Cardiac fibroblast (primary cell): ENCODE measurements around the gene SAG.

ENCODE experiments used
- DNase-seq, 2 donors: peaks; one replicate each; pipeline versions ENCODE4 v3.0.0 to v3.0.0-alpha.2; 2010; ENCODE audit warnings: low read depth in 2 of 2
- H3K4me3 ChIP-seq, 2 donors: replicated peaks in 1 of 2; 1 replicate in 1 of 2; 2 replicates in 1 of 2; pipeline ENCODE4 v1.5.1; 2011; ENCODE audit warnings: low read depth in 2 of 2, low read length in 2 of 2, mild to moderate bottlenecking in 2 of 2, moderate library complexity in 1 of 2
- CTCF ChIP-seq: IDR thresholded peaks from one replicate; pipeline ENCODE4 v1.5.1; 2011; ENCODE audit warnings: low read depth, mild to moderate bottlenecking, low read length, inconsistent platforms

The SAG gene

GRCh38 chr2:233385489-233386044, 78.0 kb downstream of the SAG start:
- H3K4me3 ChIP-seq = no peak overlapping the region
- peak in 1 of 2 donors; percentile 42 for DNase-seq
- no peak for TF ChIP-seq CTCF

- no peak overlapping the region for H3K4me3 ChIP-seq
- peak; percentile 51 to 80 for DNase-seq
- TF ChIP-seq CTCF = no peak
Observed at GRCh38 chr2:233386382-233387041, 78.9 kb downstream of the SAG start.

DNA sequence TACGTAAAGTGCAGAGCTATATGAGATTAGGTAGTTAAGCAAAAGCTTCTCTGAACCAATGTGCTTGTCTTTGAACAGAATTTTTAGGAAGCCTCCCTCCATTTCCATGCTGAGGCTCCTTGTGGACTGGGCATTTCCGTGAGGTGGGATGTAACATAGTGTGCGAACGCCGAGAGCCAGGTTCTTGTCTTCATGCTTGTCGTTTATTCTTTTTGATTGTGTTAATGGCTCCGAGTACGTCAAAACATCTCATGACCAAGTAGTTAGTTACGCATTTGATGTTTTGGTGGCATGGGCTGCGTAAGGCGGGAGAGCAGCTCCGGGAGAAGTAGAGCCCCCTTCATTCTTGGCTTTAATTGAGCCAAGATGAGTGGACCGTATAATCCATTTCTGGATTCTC, 79.6 kb downstream of the SAG start:
- no peak overlapping the region for H3K4me3 ChIP-seq
- no peak for TF ChIP-seq CTCF
- DNase-seq = no peak

- peak; percentile 97 to 99 for DNase-seq
- TF ChIP-seq CTCF = no peak
- peak overlapping the region in 1 of 2 donors; percentile 9 for H3K4me3 ChIP-seq
Observed at GRCh38 chr2:233387667-233388528, 80.3 kb downstream of the SAG start.

DNA sequence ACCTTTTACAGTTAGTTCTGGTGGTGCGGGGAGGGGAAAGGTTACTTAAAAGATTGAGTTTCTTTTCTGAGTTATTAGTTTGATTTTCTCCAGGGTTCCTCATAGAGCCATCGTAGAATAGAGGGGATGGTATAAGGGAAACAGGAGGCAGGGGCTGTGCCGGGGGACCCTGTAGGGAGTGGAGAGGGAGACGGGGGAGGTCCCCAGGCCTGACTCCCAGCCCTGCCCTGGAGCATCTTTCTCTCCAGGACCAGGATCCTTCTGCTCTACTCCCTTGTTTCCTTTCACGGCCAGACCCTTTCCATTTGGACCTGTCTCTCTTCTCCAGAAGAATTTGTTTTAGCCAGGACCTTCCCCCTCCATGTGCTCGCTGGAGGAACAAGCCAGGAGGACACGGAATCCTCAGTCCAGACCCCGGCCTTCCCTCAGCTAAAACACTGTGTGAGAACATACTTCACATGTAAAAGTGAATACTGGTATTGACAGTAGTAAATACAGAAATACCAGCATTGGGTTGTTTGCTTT, 82.0 kb downstream of the SAG start:
- TF ChIP-seq CTCF = no peak
- H3K4me3 ChIP-seq = no peak overlapping the region
- no peak for DNase-seq

DNA sequence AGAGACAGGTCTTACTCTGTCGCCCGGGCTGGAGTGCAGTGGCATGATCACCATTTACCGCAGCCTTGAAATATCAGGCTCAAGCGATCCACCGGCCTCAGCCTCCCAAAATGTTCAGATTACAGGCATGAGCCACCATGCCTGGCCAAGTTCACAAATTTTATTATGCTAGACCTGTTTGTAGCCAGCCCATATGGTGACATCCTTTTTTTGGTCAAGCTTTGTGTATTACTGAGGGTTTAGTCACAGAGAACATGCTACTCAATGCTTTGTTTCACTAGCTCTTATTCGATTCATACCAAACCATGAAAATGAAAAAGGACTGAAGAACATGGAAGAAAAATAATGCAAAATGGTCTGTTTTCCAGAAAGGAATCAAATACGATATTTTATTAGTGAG, 88.1 kb downstream of the SAG start:
- H3K4me3 ChIP-seq = no peak overlapping the region
- DNase-seq = no peak
- no peak for TF ChIP-seq CTCF
